Large intestine (tissue), 3 donors: Measurements from ENCODE around the gene NTM. TPM values are rescaled to one million over a fixed set of nuclear protein-coding genes. Genes with fewer than 3 reads are reported as not detected.

ENCODE experiments used
- DNase-seq, 2 donors: peaks; one replicate each; pipeline versions ENCODE4 v3.0.0 to v3.0.0-alpha.2; 2013
- H3K27ac ChIP-seq: one replicate; pipeline ENCODE4 v1.5.1; 2013; ENCODE audit warnings: low read length
- H3K27me3 ChIP-seq: 2 replicates; pipeline ENCODE4 v1.6.1; 2013; ENCODE audit warnings: low read length; ENCODE audit not compliant: control insufficient read depth, insufficient read depth
- H3K36me3 ChIP-seq: 2 replicates; pipeline ENCODE4 v1.6.1; 2013; ENCODE audit warnings: low read length; ENCODE audit not compliant: control insufficient read depth, insufficient read depth
- H3K4me1 ChIP-seq: one replicate; pipeline ENCODE4 v1.6.1; 2013; ENCODE audit warnings: low read length; ENCODE audit not compliant: control insufficient read depth, insufficient read depth
- H3K4me3 ChIP-seq: one replicate; pipeline ENCODE4 v1.5.1; 2013; ENCODE audit warnings: low read length
- H3K9me3 ChIP-seq: one replicate; pipeline ENCODE4 v1.6.1; 2013; ENCODE audit warnings: mild to moderate bottlenecking, low read depth, low read length, moderate library complexity; ENCODE audit not compliant: control insufficient read depth
- WGBS: methylation state at CpG from one replicate; pipeline ENCODE4 v1.1.5; 2013; ENCODE audit warnings: low lambda C conversion rate; ENCODE audit not compliant: insufficient coverage; 5-methylcytosine and 5-hydroxymethylcytosine counted together
- polyA plus RNA-seq: library from polyadenylated mRNA; unstranded; fragments of 120-200 nt; gene quantifications from one replicate; pipeline ENCODE4 v1.2.1, GENCODE V29; 2013

NTM gene
- polyA plus RNA-seq, 1 donor: 17.2 TPM

DNA sequence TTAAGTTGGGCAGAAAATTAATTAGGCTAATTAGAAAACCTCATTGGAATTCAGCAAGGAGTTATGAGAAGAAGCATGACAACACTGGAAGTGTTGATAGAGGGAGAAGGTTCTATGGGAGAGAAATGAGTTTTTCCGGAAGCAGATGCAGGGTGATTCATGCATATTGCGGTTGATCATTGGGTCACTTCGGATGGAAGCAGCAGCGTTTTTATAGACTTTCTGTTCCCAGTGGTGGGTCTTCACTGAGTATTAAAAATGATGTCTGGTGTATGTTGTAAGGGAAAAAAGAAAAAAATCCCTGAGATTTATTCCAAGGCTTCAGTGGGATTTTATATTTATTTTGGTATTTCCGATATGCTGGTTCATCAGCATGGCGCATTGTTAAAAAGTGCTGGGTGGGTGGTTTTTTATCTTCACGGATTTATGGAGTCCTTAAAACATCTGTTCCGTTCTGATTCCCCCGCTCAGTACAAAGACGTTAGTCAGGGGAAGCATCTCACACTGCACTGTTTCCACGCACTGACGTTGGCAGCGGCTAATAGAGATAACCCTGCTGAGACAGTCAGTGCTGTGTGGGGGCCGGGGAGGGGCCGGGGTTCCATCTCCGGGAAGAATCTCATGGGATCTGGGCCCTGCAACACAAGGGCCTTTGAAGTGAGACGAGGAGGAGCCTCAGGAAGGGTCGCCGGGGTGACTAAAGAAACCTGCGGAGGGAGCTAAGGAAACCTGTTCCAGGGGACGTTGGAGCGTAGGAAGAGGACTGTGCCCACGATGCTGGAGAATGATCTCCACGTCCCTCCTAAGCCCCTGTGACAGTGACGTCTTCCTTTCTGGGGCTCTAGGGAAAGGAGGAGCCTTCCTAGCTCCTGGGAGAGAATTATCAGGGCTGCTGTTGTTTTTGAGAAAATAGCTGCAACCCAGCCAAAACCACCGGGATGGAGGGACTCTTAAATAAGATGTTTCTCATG is 390.0 kb downstream of the NTM start:
- no peak overlapping the region for H3K4me3 ChIP-seq
- H3K27ac ChIP-seq: no peak overlapping the region
- H3K4me1 ChIP-seq: no peaks in the 10 kb centered on the region
- no peaks in the 10 kb centered on the region for H3K9me3 ChIP-seq
- H3K27me3 ChIP-seq: no peaks in the 10 kb centered on the region
- DNase-seq: no peak
- H3K36me3 ChIP-seq: no peaks in the 10 kb centered on the region
- WGBS: 92% methylated on average over 2 of the region's 26 CpGs

DNA sequence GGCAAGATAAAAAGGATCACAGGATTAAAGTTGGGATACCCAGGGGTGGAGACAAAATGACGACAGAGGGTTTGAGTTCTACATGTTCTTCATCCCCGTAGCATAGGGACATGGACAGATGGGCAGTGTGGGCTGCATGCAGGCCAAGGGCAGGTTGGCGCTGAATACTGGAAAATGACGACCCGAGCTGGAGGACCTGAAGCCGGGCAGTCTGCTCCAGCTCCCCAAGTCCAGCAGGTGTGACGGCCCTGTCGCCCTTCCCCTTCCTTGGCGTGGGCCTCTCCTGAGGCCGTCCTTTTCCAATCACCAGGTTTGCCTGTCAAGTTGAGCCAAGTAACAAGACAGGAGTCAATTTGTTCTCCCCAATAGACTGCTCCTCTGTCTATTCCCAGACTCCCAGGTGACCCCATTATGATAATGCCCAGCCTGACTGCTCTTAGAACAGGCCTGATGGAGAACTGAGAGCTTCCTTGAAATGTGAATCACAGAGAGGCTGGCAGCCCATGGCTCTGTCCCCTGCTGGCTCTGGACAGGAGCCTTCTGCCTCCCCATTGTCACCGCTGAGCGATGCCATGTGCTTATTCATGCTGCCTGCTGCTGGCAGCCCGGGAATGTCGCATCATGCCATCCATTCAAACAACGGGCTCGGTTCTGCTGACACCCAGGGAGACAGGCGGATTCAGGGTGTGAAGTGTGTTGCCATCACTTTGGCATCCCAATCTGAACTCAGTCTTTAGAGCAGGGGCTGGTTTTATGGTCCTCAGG is 392.1 kb downstream of the NTM start:
- no CpG with 5 or more reads among the region's 17 CpGs for WGBS
- H3K27me3 ChIP-seq: no peaks in the 10 kb centered on the region
- H3K9me3 ChIP-seq: no peaks in the 10 kb centered on the region
- H3K4me3 ChIP-seq: no peak overlapping the region
- no peak for DNase-seq
- H3K36me3 ChIP-seq: no peaks in the 10 kb centered on the region
- H3K27ac ChIP-seq: no peak overlapping the region
- H3K4me1 ChIP-seq: no peaks in the 10 kb centered on the region

DNA sequence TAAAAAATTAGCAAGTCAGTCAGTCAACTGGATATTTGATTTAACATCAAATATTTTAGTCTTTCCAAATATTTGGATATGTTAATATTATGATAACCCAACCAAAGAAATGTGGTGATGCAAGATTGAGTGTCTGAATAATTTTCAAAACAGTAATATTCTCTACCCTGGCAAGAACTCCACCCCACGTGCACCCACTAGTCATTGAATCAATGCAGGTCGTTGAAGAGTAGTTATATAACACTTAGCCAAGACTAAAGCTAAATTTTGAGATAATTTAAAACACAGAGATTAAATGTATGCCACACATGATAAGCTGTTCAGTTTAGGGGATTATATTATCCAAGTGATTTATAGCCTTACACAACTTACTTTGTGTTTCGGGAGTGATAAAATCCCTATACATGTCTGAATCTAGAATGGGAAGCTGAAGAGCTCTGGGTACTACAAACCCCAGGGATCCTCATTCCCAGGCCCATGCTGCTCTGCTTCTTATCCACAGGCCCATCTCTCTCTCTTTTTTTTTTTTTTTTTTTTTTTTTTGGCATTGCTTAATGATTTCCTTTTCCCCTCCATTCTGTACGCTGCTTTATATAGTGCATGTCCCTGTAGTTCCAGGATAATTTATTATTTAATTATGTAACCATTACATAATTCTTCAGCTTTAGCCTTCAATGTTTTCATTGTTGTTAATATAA is 392.9 kb downstream of the NTM start:
- no peak for DNase-seq
- no CpG with 5 or more reads among the region's 4 CpGs for WGBS
- no peaks in the 10 kb centered on the region for H3K36me3 ChIP-seq

DNA sequence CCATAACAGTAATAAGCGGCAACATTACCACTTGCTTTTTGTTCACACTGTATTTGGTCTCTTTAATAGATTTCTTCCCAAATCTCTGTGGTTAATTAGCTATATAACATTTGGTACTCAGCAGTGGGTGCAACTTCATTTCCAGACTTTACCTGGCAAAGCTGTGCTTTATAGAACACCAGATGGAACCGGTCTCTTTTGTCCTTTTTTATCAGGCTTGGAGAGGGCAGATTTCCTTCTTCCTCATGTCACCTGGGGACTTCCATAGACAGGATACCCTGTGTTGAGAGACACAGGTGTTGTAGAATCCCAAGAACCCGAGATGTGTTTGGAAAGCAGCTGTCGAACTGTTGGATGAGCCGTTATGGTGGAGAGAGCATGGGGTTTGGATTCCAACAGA is 393.7 kb downstream of the NTM start:
- WGBS: 90% methylated on average over 2 of the region's 5 CpGs
- H3K36me3 ChIP-seq: no peaks in the 10 kb centered on the region

More for the DNA sequence above, 392.9 kb downstream of the NTM start:
- Histone ChIP-seq H3K9me3 (no peaks in the 10 kb centered on the region), H3K4me3 (no peak overlapping the region), H3K4me1 (no peaks in the 10 kb centered on the region), H3K27me3 (no peaks in the 10 kb centered on the region), H3K27ac (no peak overlapping the region)

DNA sequence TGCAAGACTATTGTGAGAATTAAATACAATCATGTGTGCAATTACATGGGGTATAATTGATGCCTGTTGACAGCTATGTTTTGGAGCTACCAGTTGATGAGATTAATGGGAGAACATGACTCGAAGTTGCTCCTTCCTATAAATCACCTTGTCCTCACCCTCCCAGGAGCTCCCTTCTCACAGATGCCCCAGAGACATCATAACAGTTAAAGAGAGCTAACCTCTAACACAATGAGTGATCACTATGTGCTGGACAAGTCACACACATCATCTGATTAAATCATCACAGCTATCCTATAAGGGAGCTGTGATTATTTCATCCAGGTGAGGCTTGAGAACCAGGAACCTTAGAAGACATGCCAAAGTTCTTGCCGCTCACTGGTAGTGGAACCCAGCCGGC is 394.2 kb downstream of the NTM start:
- no CpG with 5 or more reads among the region's 3 CpGs for WGBS
- Histone ChIP-seq H3K27me3 (no peaks in the 10 kb centered on the region), H3K4me3 (no peak overlapping the region), H3K27ac (no peak overlapping the region), H3K4me1 (no peaks in the 10 kb centered on the region), H3K36me3 (no peaks in the 10 kb centered on the region), H3K9me3 (no peaks in the 10 kb centered on the region)
- no peak for DNase-seq

More for the DNA sequence above, 393.7 kb downstream of the NTM start:
- no peak for DNase-seq
- Histone ChIP-seq H3K27ac (no peak overlapping the region), H3K9me3 (no peaks in the 10 kb centered on the region), H3K4me3 (no peak overlapping the region), H3K4me1 (no peaks in the 10 kb centered on the region), H3K27me3 (no peaks in the 10 kb centered on the region)

DNA sequence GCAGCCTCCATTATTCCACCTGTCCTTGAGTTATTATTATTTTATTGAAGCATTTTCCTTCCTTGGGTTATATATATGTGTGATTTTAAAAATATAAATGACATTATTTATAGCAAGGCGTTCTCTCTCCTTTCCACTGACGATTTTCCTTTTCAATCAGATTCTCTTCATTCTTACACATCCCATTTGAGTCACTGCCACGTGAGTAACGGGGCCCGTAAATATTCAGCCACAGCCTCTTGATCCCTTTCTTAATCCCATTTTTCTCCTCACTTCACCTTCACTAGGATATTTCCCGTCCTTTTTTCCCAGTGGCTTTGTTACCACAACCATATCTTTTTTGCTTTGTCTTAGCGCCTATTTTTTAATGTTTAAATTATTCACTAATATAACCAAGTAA is 396.2 kb downstream of the NTM start:
- WGBS: 82% methylated on average over 6 of the region's 7 CpGs

DNA sequence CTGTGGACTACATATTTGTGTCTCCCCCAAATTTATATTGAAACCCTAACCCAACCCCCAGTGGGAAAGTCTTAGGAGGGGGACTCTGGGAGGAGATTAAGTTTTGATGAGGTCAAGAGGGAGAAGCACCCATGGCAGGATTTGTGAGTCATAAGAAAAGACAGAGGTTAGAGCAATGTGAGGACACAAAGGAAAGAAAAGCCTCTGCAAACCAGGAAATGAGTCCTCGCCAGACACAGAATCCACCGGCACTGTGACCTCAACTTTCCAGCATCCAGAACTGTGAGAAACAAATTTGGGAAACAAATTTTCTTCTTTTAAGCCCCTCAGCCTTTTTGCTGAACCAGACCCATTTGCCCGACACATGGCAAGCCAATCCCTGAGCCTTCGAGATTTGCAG is 397.0 kb downstream of the NTM start:
- no CpG with 5 or more reads among the region's 4 CpGs for WGBS
- Histone ChIP-seq H3K36me3 (no peaks in the 10 kb centered on the region), H3K4me3 (no peak overlapping the region), H3K27ac (no peak overlapping the region), H3K4me1 (no peaks in the 10 kb centered on the region), H3K27me3 (peaks cover 2% of the 10 kb centered on the region), H3K9me3 (no peaks in the 10 kb centered on the region)
- DNase-seq: no peak

More for the DNA sequence above, 396.2 kb downstream of the NTM start:
- Histone ChIP-seq H3K4me3 (no peak overlapping the region), H3K36me3 (no peaks in the 10 kb centered on the region), H3K4me1 (no peaks in the 10 kb centered on the region), H3K27ac (no peak overlapping the region), H3K9me3 (no peaks in the 10 kb centered on the region), H3K27me3 (peaks cover 2% of the 10 kb centered on the region)
- DNase-seq: no peak

DNA sequence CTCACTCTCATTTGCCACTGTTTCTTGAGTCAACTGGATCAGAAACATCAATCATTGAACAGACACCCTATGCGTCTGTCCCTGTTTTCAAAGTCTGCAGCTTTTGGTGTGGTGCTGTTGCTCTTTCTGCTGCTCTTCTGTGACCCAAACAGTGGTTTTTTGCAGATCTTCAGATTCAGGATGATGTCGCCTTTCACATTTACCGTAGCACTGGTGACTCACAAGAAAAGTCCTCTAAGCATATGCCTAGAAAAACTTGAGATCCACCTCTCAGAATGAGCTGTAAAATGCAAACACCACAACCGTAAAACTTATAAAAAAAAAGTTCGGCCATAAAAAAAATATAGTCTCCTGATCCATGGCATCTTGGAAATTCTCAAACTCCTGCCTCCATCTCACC is 400.4 kb downstream of the NTM start:
- H3K36me3 ChIP-seq: no peaks in the 10 kb centered on the region
- no peak overlapping the region for H3K4me3 ChIP-seq
- H3K9me3 ChIP-seq: no peaks in the 10 kb centered on the region
- 77% methylated on average over 4 of the region's 5 CpGs for WGBS
- no peak for DNase-seq
- peaks cover 2% of the 10 kb centered on the region for H3K27me3 ChIP-seq
- H3K27ac ChIP-seq: no peak overlapping the region
- no peaks in the 10 kb centered on the region for H3K4me1 ChIP-seq

DNA sequence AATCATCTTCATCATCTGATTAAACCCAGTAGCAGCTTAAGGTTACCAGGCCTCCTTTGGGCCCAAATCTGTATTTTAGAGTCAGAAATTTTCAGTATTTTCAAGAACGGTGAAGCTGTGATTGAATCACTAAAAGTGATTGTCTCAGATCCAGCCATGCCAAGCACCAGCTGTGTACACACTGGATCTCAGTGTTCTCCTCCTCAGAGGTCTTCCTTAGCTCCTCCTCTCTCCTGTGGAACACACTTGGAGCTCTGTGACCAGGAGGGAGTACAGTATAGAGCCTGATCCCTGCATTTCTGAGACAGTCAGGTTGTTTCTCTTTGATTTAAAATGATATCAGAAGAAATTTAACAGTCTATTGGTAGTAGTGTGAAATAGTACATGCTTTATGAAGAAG is 401.1 kb downstream of the NTM start:
- Histone ChIP-seq H3K27ac (no peak overlapping the region), H3K9me3 (no peaks in the 10 kb centered on the region), H3K36me3 (no peaks in the 10 kb centered on the region), H3K4me3 (no peak overlapping the region), H3K27me3 (peaks cover 2% of the 10 kb centered on the region), H3K4me1 (no peaks in the 10 kb centered on the region)
- no CpG with 5 or more reads among the region's 1 CpG for WGBS
- no peak for DNase-seq

DNA sequence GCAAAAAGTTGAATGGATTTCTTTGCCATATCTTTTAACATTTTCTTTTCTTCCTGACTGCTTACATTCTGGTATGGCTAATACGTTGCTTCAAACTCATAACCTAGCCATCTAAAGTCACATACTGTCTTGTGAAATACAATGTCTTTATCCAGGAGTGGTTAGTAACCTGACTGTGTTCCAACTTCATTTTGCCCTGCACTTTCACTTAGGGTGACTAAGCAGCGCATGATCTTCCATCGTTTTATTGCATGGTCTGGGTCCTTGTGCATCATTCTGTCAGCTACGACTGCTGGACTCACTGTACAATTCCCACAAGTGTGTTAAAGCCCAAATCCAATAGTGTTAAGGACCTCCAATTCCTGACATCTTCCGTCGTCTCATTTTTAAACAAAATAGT is 403.2 kb downstream of the NTM start:
- H3K9me3 ChIP-seq: no peaks in the 10 kb centered on the region
- H3K4me1 ChIP-seq: no peaks in the 10 kb centered on the region
- peaks cover 2% of the 10 kb centered on the region for H3K27me3 ChIP-seq
- no peaks in the 10 kb centered on the region for H3K36me3 ChIP-seq
- no peak overlapping the region for H3K27ac ChIP-seq
- no peak for DNase-seq
- H3K4me3 ChIP-seq: no peak overlapping the region
- WGBS: 100% methylated on average over 1 of the region's 6 CpGs
